DOHH2 (cell line): ENCODE results near the gene ROBO1.

Experiments
- EZH2phosphoT487 ChIP-seq: fragments of 200-600 bp; sonication (generic); IDR thresholded peaks from 2 replicates; pipeline ENCODE4 v1.6.1; 2017; ENCODE audit warnings: borderline replicate concordance, mild to moderate bottlenecking, antibody characterized with exemption, low read length, moderate library complexity, mixed read lengths
- TF ChIP-seq, protein P1 (sequence below): fragments of 200-600 bp; sonication (generic); IDR thresholded peaks from one replicate; pipeline ENCODE4 v1.5.1; 2014; ENCODE audit warnings: antibody characterized with exemption, mild to moderate bottlenecking, low read depth, low read length; ENCODE audit not compliant: poor library complexity, severe bottlenecking

DNA sequence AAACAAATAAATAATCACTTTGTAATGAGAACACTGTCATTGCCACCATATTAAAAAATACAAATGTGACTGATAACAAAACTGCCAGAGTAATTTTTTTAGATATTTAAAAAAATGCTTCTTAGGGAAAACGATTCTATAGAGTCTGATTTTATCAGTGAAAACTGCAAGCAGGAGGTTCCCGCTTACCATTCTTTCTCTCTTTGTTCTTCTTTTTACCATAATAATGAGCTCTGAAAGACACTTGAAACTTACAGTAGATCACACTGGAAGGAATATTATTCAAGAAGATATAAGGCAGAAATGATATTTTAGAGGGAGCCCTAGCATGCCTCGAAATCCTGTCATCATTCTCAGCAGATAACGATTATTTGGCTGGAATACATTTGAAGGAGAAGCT lies 701.3 kb downstream of the ROBO1 start:
- TF ChIP-seq, protein P1, sequence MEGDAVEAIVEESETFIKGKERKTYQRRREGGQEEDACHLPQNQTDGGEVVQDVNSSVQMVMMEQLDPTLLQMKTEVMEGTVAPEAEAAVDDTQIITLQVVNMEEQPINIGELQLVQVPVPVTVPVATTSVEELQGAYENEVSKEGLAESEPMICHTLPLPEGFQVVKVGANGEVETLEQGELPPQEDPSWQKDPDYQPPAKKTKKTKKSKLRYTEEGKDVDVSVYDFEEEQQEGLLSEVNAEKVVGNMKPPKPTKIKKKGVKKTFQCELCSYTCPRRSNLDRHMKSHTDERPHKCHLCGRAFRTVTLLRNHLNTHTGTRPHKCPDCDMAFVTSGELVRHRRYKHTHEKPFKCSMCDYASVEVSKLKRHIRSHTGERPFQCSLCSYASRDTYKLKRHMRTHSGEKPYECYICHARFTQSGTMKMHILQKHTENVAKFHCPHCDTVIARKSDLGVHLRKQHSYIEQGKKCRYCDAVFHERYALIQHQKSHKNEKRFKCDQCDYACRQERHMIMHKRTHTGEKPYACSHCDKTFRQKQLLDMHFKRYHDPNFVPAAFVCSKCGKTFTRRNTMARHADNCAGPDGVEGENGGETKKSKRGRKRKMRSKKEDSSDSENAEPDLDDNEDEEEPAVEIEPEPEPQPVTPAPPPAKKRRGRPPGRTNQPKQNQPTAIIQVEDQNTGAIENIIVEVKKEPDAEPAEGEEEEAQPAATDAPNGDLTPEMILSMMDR = no peak
- TF ChIP-seq EZH2phosphoT487 = no peak
